ENCODE data around the gene PRRC1.
A peak's percentile ranks its signal among the peaks of the same experiment; 100 is the strongest.

Gene PRRC1

DNA sequence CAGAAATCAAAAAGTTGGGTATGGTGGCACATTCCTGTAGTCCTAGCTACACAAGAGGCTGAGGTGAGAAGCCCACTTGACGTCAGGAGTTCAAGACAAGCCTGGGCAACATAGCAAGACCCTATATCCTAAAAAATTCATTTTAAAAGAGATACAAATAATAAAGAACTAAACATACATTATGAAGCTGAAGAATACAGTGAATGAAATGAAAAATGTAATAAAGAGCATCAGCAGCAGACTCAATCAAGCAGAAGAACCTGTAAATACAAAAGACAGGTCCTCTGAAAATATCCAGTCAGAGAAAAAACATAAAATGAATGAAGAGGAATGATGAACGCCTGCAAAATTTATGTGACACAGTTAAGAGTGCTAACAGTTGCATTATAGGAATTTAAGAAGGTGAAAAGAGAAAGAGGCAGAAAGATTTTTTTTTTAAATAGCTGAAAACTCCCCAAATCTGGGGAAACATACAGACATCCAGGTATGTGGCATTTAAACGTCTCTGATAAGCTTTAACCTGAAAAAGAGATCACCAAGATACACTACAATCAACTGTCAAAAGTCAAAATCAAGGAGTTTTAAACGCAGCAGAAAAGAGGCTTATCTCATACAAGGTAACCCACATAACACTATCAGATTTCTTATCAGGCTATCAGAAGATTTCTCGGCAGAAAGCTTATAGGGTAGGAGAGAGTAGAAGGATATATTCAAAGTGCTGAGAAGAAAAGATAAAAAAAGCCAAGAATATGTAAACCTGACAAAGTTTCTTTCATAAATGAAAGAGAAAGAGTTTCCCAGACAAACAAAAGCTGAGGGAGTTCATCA is 57.6 kb downstream of the PRRC1 start:
- in situ Hi-C loops (cut with HindIII; ENCODE audit: low pct_ligation_motif_present, low sequenced_read_pairs) = no loop called here
- TF ChIP-seq, protein P1, sequence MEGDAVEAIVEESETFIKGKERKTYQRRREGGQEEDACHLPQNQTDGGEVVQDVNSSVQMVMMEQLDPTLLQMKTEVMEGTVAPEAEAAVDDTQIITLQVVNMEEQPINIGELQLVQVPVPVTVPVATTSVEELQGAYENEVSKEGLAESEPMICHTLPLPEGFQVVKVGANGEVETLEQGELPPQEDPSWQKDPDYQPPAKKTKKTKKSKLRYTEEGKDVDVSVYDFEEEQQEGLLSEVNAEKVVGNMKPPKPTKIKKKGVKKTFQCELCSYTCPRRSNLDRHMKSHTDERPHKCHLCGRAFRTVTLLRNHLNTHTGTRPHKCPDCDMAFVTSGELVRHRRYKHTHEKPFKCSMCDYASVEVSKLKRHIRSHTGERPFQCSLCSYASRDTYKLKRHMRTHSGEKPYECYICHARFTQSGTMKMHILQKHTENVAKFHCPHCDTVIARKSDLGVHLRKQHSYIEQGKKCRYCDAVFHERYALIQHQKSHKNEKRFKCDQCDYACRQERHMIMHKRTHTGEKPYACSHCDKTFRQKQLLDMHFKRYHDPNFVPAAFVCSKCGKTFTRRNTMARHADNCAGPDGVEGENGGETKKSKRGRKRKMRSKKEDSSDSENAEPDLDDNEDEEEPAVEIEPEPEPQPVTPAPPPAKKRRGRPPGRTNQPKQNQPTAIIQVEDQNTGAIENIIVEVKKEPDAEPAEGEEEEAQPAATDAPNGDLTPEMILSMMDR (IDR thresholded peaks at IDR 0.05; ENCODE audit: low read depth, low read length, missing control alignments) = no peak

DNA sequence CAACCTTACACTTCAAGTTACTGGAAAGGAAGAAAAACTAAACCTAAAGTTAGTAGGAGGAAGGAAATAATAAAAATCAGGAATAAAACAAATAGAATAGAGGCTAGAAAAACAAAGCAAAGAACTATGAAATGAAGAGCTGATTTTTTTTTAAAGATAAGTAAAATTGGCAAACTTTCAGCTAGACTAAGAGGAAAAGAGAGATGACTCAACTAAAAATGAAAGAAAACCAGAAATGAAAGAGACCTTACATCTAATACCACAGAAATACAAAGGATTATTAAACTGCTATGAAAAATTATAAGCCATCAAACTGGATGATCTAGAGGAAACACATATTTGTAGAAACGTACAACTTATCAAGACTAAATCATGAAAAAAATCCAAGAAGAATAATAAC is 60.0 kb downstream of the PRRC1 start:
- no peaks in the 10 kb centered on the region for H3K27me3 ChIP-seq (replicated peaks)
- TF ChIP-seq, protein P1 (IDR thresholded peaks at IDR 0.05; ENCODE audit: low read depth, low read length, missing control alignments) = no peak
- DNase-seq = no peak
- in situ Hi-C loops (cut with HindIII; ENCODE audit: low pct_ligation_motif_present, low sequenced_read_pairs) = no loop called here
- no peaks in the 10 kb centered on the region for H3K36me3 ChIP-seq (replicated peaks)
- H3K27ac ChIP-seq = no peak overlapping the region
- no peak overlapping the region for H3K4me3 ChIP-seq (ENCODE audit: low read depth, low read length)

More for the DNA sequence above, 57.6 kb downstream of the PRRC1 start:
- DNase-seq = no peak
- Histone ChIP-seq H3K36me3 (replicated peaks) (no peaks in the 10 kb centered on the region), H3K27me3 (replicated peaks) (no peaks in the 10 kb centered on the region), H3K4me3 (ENCODE audit: low read depth, low read length) (no peak overlapping the region), H3K27ac (no peak overlapping the region)

DNA sequence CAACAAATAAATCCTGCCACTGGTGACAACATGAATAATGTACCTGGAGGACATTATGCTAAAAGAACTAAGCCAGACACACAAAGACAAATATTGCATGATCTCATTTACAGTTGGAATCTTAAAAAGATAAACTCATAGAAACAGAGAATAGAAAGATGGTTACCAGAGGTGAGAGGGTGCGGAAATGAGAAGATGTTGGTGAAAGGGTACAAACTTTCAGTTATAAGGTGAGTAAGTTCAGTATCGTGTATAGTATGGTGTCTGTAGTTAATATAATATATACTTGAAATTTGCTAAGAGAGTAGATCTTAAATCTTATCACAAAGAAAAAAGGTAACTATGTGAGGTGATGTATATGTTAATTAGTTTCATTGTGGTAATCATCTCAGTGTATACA is 63.3 kb downstream of the PRRC1 start:
- no peaks in the 10 kb centered on the region for H3K36me3 ChIP-seq (replicated peaks)
- in situ Hi-C loops (cut with HindIII; ENCODE audit: low pct_ligation_motif_present, low sequenced_read_pairs) = no loop called here
- no peak for DNase-seq
- no peak overlapping the region for H3K4me3 ChIP-seq (ENCODE audit: low read depth, low read length)
- no peaks in the 10 kb centered on the region for H3K27me3 ChIP-seq (replicated peaks)
- H3K27ac ChIP-seq = no peak overlapping the region
- TF ChIP-seq, protein P1 (IDR thresholded peaks at IDR 0.05; ENCODE audit: low read depth, low read length, missing control alignments) = no peak

DNA sequence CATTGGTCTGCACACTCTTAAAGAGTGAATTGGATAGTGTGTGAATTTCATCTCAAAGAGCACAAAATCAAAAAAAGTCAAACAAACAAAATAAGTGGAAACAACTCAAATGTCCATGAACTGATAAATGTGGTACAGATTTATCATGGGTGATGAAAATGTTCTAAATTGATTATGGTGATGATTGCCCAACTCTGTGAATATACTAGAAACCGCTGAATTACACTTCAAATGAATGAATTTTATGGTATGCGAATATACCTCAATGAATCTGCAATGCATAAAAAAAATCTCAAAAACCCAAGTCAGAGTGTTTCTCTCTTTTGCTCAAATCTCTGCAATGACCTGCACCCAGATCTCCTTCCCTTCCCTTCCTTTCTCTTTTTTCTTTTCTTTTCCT is 64.0 kb downstream of the PRRC1 start:
- H3K36me3 ChIP-seq (replicated peaks) = no peaks in the 10 kb centered on the region
- in situ Hi-C loops (cut with HindIII; ENCODE audit: low pct_ligation_motif_present, low sequenced_read_pairs) = no loop called here
- no peaks in the 10 kb centered on the region for H3K27me3 ChIP-seq (replicated peaks)
- no peak overlapping the region for H3K27ac ChIP-seq
- no peak for DNase-seq
- TF ChIP-seq, protein P1 (IDR thresholded peaks at IDR 0.05; ENCODE audit: low read depth, low read length, missing control alignments) = no peak
- no peak overlapping the region for H3K4me3 ChIP-seq (ENCODE audit: low read depth, low read length)

DNA sequence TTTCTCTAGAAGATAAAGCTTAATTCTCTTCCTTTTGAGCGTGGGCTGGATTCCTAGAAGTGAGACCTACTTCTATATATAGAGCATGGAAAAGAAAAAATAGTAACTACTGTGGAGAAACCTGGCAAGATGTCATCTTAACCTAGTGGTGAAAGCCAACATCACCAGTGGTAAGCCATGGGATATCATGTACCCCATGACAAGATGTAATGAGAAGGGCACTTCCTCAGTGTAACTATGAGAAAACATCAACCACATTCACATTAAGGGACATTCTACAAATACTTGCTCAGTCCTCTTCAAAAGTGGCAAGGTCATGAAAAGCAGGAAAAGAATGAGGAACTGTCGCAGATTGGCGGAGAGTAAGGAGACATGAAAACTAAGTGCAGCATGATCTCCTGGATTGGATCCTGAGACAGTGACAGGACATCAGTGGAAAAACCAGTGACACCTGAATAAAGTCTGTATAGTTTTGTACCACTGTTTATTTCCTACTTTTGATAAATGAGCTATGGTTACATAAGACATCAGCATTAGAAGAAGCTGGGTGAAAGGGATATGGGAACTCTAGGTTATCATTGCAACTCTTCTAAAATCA is 65.4 kb downstream of the PRRC1 start:
- Histone ChIP-seq H3K36me3 (replicated peaks) (no peaks in the 10 kb centered on the region), H3K27me3 (replicated peaks) (no peaks in the 10 kb centered on the region), H3K4me3 (ENCODE audit: low read depth, low read length) (no peak overlapping the region), H3K27ac (no peak overlapping the region)
- in situ Hi-C loops (cut with HindIII; ENCODE audit: low pct_ligation_motif_present, low sequenced_read_pairs) = no loop called here
- DNase-seq = no peak
- TF ChIP-seq, protein P1 (IDR thresholded peaks at IDR 0.05; ENCODE audit: low read depth, low read length, missing control alignments) = peak; percentile 3

All from brain microvascular endothelial cell (primary cell).